Panc1 (cell line): ENCODE data around the gene NTSR2.

Experiments used
- POLR2AphosphoS5 ChIP-seq: IDR thresholded peaks from 2 replicates; pipeline ENCODE4 v1.6.1; 2012; ENCODE audit warnings: mild to moderate bottlenecking, low read depth, low read length, moderate library complexity
- SIN3A ChIP-seq: IDR thresholded peaks from 2 replicates; pipeline ENCODE4 v1.6.1; 2012; ENCODE audit warnings: low read depth, mild to moderate bottlenecking, low read length, moderate library complexity, borderline replicate concordance; ENCODE audit not compliant: insufficient read depth
- TCF7L2 ChIP-seq: IDR thresholded peaks from 2 replicates; pipeline ENCODE4 v1.6.1; 2011; ENCODE audit warnings: mild to moderate bottlenecking, low read depth, low read length, inconsistent platforms
- TF ChIP-seq, protein P1 (sequence below): fragments of 450-650 bp; IDR thresholded peaks from 2 replicates; pipeline ENCODE4 v1.5.1; 2017; ENCODE audit warnings: mild to moderate bottlenecking
- TF ChIP-seq, protein P2 (sequence below), 2 experiments: IDR thresholded peaks; 2 replicates each; pipeline ENCODE4 v1.6.1; 2011 to 2012; ENCODE audit warnings: low read depth in 2 of 2, control low read depth in 1 of 2, low read length in 1 of 2, mild to moderate bottlenecking in 1 of 2, moderate library complexity in 1 of 2; ENCODE audit not compliant: insufficient read depth in 1 of 2

DNA sequence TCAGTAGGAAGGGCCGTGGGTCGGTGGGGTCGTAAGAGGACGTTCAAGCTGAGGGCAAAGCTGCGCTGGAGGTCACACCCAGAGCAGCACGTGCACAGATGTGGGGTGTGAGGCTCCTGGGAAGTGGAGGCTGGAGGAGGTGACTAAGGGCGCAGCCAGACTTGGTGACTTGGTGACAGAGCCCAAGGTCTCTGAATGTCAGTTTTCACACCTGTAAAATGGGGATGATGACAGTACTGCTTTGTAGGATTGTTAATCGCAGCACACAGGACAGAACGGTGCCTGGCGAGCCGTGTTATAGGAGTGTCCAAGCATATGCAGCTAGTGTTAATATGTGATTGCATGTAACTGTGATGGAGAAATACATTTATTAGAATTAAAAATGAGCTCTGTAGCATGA is 40.8 kb downstream of the NTSR2 start:
- TF ChIP-seq, protein P1, sequence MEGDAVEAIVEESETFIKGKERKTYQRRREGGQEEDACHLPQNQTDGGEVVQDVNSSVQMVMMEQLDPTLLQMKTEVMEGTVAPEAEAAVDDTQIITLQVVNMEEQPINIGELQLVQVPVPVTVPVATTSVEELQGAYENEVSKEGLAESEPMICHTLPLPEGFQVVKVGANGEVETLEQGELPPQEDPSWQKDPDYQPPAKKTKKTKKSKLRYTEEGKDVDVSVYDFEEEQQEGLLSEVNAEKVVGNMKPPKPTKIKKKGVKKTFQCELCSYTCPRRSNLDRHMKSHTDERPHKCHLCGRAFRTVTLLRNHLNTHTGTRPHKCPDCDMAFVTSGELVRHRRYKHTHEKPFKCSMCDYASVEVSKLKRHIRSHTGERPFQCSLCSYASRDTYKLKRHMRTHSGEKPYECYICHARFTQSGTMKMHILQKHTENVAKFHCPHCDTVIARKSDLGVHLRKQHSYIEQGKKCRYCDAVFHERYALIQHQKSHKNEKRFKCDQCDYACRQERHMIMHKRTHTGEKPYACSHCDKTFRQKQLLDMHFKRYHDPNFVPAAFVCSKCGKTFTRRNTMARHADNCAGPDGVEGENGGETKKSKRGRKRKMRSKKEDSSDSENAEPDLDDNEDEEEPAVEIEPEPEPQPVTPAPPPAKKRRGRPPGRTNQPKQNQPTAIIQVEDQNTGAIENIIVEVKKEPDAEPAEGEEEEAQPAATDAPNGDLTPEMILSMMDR: no peak
- TF ChIP-seq POLR2AphosphoS5 (no peak), SIN3A (no peak), TCF7L2 (no peak)
- TF ChIP-seq, protein P2, sequence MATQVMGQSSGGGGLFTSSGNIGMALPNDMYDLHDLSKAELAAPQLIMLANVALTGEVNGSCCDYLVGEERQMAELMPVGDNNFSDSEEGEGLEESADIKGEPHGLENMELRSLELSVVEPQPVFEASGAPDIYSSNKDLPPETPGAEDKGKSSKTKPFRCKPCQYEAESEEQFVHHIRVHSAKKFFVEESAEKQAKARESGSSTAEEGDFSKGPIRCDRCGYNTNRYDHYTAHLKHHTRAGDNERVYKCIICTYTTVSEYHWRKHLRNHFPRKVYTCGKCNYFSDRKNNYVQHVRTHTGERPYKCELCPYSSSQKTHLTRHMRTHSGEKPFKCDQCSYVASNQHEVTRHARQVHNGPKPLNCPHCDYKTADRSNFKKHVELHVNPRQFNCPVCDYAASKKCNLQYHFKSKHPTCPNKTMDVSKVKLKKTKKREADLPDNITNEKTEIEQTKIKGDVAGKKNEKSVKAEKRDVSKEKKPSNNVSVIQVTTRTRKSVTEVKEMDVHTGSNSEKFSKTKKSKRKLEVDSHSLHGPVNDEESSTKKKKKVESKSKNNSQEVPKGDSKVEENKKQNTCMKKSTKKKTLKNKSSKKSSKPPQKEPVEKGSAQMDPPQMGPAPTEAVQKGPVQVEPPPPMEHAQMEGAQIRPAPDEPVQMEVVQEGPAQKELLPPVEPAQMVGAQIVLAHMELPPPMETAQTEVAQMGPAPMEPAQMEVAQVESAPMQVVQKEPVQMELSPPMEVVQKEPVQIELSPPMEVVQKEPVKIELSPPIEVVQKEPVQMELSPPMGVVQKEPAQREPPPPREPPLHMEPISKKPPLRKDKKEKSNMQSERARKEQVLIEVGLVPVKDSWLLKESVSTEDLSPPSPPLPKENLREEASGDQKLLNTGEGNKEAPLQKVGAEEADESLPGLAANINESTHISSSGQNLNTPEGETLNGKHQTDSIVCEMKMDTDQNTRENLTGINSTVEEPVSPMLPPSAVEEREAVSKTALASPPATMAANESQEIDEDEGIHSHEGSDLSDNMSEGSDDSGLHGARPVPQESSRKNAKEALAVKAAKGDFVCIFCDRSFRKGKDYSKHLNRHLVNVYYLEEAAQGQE (IDR thresholded peaks at IDR 0.05; ENCODE audit: insufficient read depth in 1 of 2, low read depth in 2 of 2, low read length in 1 of 2): no peak
